ENCODE results near the gene CAMK4. TPM values are rescaled to one million over a fixed set of nuclear protein-coding genes. Genes with fewer than 3 reads are reported as not detected.
A peak's percentile ranks its signal among the peaks of the same experiment; 100 is the strongest.

CAMK4 gene
- total and polyA plus RNA-seq, 2 experiments from 2014 or later, result 4.2 to 7.3 TPM

DNA sequence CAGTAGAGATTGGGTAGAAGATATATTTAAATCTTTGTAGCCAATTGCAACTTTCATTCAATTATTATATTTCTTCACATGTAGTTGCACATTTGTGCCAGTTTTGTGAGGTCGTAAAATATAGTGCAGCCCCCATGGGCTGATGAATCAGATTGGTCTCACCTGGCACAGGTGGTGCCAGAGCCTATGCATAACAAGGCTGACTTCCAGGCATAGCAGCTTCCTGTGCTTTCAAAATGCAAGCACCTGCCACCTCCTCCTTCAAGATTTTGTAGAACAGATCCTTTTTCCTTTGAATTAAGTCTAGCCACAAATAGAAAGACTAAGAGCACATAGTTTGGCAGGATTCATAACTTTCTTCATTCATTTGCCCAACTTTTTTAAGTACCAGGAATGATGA is 201.0 kb downstream of the CAMK4 start:
- Histone ChIP-seq H3K79me2 (replicated peaks; ENCODE audit: insufficient read depth) (no peaks in the 10 kb centered on the region), H3K27me3 (ENCODE audit: insufficient read depth) (no peaks in the 10 kb centered on the region), H4K20me1 (replicated peaks; ENCODE audit: insufficient read depth) (no peaks in the 10 kb centered on the region), H3K9me2 (ENCODE audit: insufficient read depth) (no peaks in the 10 kb centered on the region), H3F3A (replicated peaks; ENCODE audit: low read depth) (no peaks in the 10 kb centered on the region), H3K4me3 (no peak overlapping the region), H3K4me2 (peak overlapping the region; percentile 24), H3K36me3 (ENCODE audit: insufficient read depth) (no peaks in the 10 kb centered on the region), H2AFZ (no peak overlapping the region), H3K27ac (ENCODE audit: low read depth) (no peak overlapping the region), H3K4me1 (ENCODE audit: insufficient read depth) (peaks cover 14% of the 10 kb centered on the region; the same call in 1 of the 2 replicates)
- ATAC-seq (peak; percentile 57; the same call in 2 of the 3 replicates), DNase-seq (ENCODE audit: low spot score) (peak; percentile 34)
- Mint-ChIP-seq H3K4me1 (peaks cover 10% of the 10 kb centered on the region), H3K27me3 (ENCODE audit: insufficient read depth, low read depth, poor library complexity) (peaks cover 2% of the 10 kb centered on the region), H3K36me3 (ENCODE audit: low read depth) (no peaks in the 10 kb centered on the region), H3K9me3 (no peaks in the 10 kb centered on the region), H3K27ac (no peak overlapping the region), H3K4me3 (no peak overlapping the region)
- TF ChIP-seq POLR2AphosphoS5 (IDR thresholded peaks at IDR 0.05; ENCODE audit: low read depth), result no peak
- no peak for TF ChIP-seq EZH2phosphoT487 (IDR thresholded peaks at IDR 0.05; ENCODE audit: unreplicated experiment)
- TF ChIP-seq, protein P1, sequence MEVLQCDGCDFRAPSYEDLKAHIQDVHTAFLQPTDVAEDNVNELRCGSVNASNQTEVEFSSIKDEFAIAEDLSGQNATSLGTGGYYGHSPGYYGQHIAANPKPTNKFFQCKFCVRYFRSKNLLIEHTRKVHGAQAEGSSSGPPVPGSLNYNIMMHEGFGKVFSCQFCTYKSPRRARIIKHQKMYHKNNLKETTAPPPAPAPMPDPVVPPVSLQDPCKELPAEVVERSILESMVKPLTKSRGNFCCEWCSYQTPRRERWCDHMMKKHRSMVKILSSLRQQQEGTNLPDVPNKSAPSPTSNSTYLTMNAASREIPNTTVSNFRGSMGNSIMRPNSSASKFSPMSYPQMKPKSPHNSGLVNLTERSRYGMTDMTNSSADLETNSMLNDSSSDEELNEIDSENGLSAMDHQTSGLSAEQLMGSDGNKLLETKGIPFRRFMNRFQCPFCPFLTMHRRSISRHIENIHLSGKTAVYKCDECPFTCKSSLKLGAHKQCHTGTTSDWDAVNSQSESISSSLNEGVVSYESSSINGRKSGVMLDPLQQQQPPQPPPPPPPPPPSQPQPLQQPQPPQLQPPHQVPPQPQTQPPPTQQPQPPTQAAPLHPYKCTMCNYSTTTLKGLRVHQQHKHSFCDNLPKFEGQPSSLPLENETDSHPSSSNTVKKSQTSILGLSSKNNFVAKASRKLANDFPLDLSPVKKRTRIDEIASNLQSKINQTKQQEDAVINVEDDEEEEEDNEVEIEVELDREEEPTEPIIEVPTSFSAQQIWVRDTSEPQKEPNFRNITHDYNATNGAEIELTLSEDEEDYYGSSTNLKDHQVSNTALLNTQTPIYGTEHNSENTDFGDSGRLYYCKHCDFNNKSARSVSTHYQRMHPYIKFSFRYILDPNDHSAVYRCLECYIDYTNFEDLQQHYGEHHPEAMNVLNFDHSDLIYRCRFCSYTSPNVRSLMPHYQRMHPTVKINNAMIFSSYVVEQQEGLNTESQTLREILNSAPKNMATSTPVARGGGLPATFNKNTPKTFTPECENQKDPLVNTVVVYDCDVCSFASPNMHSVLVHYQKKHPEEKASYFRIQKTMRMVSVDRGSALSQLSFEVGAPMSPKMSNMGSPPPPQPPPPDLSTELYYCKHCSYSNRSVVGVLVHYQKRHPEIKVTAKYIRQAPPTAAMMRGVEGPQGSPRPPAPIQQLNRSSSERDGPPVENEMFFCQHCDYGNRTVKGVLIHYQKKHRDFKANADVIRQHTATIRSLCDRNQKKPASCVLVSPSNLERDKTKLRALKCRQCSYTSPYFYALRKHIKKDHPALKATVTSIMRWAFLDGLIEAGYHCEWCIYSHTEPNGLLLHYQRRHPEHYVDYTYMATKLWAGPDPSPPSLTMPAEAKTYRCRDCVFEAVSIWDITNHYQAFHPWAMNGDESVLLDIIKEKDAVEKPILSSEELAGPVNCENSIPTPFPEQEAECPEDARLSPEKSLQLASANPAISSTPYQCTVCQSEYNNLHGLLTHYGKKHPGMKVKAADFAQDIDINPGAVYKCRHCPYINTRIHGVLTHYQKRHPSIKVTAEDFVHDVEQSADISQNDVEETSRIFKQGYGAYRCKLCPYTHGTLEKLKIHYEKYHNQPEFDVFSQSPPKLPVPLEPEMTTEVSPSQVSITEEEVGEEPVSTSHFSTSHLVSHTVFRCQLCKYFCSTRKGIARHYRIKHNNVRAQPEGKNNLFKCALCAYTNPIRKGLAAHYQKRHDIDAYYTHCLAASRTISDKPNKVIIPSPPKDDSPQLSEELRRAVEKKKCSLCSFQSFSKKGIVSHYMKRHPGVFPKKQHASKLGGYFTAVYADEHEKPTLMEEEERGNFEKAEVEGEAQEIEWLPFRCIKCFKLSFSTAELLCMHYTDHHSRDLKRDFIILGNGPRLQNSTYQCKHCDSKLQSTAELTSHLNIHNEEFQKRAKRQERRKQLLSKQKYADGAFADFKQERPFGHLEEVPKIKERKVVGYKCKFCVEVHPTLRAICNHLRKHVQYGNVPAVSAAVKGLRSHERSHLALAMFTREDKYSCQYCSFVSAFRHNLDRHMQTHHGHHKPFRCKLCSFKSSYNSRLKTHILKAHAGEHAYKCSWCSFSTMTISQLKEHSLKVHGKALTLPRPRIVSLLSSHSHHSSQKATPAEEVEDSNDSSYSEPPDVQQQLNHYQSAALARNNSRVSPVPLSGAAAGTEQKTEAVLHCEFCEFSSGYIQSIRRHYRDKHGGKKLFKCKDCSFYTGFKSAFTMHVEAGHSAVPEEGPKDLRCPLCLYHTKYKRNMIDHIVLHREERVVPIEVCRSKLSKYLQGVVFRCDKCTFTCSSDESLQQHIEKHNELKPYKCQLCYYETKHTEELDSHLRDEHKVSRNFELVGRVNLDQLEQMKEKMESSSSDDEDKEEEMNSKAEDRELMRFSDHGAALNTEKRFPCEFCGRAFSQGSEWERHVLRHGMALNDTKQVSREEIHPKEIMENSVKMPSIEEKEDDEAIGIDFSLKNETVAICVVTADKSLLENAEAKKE (CRISPR knock-in tag; IDR thresholded peaks at IDR 0.05), result no peak
- TF ChIP-seq CREB1 (CRISPR knock-in tag; IDR thresholded peaks at IDR 0.05; ENCODE audit: low read depth), result no peak
- TF ChIP-seq, protein P2, sequence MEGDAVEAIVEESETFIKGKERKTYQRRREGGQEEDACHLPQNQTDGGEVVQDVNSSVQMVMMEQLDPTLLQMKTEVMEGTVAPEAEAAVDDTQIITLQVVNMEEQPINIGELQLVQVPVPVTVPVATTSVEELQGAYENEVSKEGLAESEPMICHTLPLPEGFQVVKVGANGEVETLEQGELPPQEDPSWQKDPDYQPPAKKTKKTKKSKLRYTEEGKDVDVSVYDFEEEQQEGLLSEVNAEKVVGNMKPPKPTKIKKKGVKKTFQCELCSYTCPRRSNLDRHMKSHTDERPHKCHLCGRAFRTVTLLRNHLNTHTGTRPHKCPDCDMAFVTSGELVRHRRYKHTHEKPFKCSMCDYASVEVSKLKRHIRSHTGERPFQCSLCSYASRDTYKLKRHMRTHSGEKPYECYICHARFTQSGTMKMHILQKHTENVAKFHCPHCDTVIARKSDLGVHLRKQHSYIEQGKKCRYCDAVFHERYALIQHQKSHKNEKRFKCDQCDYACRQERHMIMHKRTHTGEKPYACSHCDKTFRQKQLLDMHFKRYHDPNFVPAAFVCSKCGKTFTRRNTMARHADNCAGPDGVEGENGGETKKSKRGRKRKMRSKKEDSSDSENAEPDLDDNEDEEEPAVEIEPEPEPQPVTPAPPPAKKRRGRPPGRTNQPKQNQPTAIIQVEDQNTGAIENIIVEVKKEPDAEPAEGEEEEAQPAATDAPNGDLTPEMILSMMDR (conservative IDR thresholded peaks at IDR 0.05; ENCODE audit: low read depth in 2 of 2), result no peak
- TF ChIP-seq ZNF114 (CRISPR knock-in tag; IDR thresholded peaks at IDR 0.05), result no peak
